Measurements from ENCODE around the gene PPFIA3. TPM values are rescaled to one million over a fixed set of nuclear protein-coding genes. Genes with fewer than 3 reads are reported as not detected.
"Not testable (repeated sequence)": the region's sequence is repeated elsewhere in the genome, so short reads cannot be mapped to it uniquely, and the experiment has no call there.

Gene PPFIA3
- total RNA-seq, 1 experiment from 2014 or later = 4.5 TPM

GRCh38 chr19:49167857-49168409 is 48.6 kb downstream of the PPFIA3 start:
- no peak for DNase-seq (ENCODE audit: extremely low read depth, low read depth)

DNA sequence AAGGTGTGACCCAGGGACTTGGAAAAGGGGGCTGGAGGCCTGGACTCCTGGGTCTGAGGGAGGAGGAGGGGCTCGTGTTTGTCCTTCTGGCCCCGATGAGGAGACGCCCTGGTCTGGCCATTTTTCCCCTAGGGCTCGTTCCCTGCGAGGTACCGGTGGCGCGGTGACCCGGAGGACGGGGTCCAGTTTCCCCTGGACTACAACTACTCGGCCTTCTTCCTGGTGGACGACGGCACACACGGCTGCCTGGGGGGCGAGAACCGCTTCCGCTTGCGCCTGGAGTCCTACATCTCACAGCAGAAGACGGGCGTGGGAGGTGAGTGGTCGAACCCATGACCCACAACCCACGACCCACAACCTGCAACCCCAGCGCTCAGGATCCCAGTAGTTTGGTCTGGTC is 49.1 kb downstream of the PPFIA3 start:
- no peak for DNase-seq (ENCODE audit: extremely low read depth, low read depth)

DNA sequence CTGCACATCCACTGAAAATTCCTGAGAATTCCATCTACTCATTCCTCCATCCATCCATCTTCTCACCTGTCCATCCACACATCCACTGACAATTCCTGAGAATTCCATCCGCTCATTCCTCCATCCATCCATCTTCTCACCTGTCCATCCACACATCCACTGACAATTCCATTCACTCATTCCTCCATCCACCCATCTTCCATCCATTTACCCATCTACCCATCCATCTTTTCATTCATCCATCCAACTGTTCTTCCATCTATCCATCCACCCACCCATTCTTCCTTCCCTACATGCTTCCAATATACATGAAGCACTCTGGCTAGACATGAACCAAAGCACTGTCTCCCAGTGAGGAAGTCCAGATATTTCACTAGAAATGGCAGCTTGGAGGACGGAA is 53.9 kb downstream of the PPFIA3 start:
- no peak for DNase-seq (ENCODE audit: extremely low read depth, low read depth)

- no peak for DNase-seq (ENCODE audit: extremely low read depth, low read depth)
Measured at GRCh38 chr19:49180659-49181058, 61.3 kb downstream of the PPFIA3 start.

DNA sequence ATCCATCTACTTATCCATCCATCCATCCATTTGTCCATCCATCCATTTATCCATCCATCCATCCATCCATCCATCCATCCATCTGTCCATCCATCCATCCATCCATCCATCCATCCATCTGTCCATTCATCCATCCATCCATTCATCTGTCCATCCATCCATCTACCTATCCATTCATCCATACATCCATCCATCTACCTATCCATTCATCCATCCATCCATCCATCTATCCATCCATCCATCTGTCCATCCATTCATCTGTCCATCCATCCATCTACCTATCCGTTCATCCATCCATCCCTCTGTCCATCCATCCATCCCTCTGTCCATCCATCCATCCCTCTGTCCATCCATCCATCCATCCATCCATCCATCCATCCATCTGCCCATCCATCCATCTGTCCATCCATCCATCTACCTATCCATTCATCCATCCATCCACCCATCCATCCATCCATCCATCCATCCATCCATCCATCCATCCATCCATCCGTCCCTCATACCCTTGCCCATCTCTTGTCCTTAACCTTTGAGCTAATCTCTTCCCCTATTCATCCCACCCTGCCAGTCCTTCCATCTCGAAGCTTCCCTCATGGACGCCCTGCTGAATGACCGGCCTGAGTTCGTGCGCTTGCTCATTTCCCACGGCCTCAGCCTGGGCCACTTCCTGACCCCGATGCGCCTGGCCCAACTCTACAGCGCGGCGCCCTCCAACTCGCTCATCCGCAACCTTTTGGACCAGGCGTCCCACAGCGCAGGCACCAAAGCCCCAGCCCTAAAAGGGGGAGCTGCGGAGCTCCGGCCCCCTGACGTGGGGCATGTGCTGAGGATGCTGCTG is 62.9 kb downstream of the PPFIA3 start:
- not testable (repeated sequence) for DNase-seq (ENCODE audit: extremely low read depth, low read depth)

GRCh38 chr19:49182848-49183375 is 63.6 kb downstream of the PPFIA3 start:
- no peak for DNase-seq (ENCODE audit: extremely low read depth, low read depth)

DNA sequence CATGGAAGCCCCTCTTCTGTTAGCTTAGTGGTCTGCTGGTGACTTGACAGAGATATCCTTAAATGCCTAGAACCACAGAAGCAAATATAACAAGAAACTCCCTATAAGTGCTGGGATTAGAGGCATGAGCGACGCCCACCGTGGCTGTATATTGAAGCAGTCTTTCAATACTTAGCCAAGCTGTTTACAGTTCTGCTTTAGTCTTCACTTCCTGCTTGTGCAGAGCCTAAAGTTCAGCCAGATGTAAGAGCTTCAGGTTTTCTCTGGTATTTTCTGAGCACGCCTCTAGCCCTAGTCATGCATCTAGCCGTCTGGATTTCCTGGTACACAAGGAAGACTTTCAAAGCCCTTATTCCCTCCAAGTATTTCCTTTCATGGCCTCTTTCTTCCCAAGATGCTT is 66.8 kb downstream of the PPFIA3 start:
- no peak for DNase-seq (ENCODE audit: extremely low read depth, low read depth)

- no peak for DNase-seq (ENCODE audit: extremely low read depth, low read depth)
Measured at GRCh38 chr19:49188626-49189200, 69.4 kb downstream of the PPFIA3 start.

GRCh38 chr19:49189259-49189658 is 69.9 kb downstream of the PPFIA3 start:
- DNase-seq (ENCODE audit: extremely low read depth, low read depth) = no peak

DNA sequence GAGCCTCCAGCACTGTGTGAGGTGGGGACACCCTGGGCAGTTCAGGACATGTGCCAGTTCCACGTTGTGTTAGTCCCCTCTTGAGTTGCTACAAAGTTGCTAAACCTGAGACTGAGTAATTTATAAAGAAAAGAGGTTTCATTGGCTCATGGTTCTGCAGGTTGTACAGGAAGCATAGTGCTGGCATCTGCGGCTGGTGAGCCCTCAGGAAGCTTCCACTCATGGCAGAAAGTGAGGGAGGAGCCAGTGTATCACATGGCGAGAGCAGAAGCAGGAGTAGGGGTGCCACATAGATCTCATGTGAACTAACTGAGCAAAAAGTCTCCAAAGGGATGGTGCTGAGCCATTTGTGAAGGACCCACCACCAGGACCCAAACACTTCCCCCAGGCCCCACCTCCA is 71.4 kb downstream of the PPFIA3 start:
- DNase-seq (ENCODE audit: extremely low read depth, low read depth) = no peak

GRCh38 chr19:49193822-49194394 is 74.6 kb downstream of the PPFIA3 start:
- no peak for DNase-seq (ENCODE audit: extremely low read depth, low read depth)

- no peak for DNase-seq (ENCODE audit: extremely low read depth, low read depth)
Measured at GRCh38 chr19:49194408-49194807, 75.1 kb downstream of the PPFIA3 start.

- DNase-seq (ENCODE audit: extremely low read depth, low read depth) = no peak
Measured at GRCh38 chr19:49196527-49197240, 77.3 kb downstream of the PPFIA3 start.

GRCh38 chr19:49200238-49200862 is 81.0 kb downstream of the PPFIA3 start:
- DNase-seq (ENCODE audit: extremely low read depth, low read depth) = no peak

Small RNA genes lying within 50 kb of the gene (small RNA-seq; reads per million reads assigned to genes)
- gene RN7SL708P = 0 reads per million in 2 experiments

Other genes with a start within 250 kb of the PPFIA3 start
- 83.3 and 85.6 TPM in 2 replicates for gene PPP1R15A, start 247.1 kb upstream of the PPFIA3 start, total RNA-seq (2014; rRNA removed; shearing (Covaris generic))
- not detected in 2 replicates for gene TULP2, start 220.8 kb upstream of the PPFIA3 start, total RNA-seq (2014; rRNA removed; shearing (Covaris generic))
- 87.9 and 97.4 TPM in 2 replicates for gene NUCB1, start 219.2 kb upstream of the PPFIA3 start, total RNA-seq (2014; rRNA removed; shearing (Covaris generic))
- gene DHDH, start 185.8 kb upstream of the PPFIA3 start, total RNA-seq (2014; rRNA removed; shearing (Covaris generic)) = 0.55 TPM in 1 of 2 replicates, not detected in the other
- 93.6 and 95.9 TPM in 2 replicates for gene BAX, start 164.7 kb upstream of the PPFIA3 start, total RNA-seq (2014; rRNA removed; shearing (Covaris generic))
- gene FTL, start 154.2 kb upstream of the PPFIA3 start, total RNA-seq (2014; rRNA removed; shearing (Covaris generic)) = 10,502 and 11,625 TPM in 2 replicates
- gene GYS1, start 126.2 kb upstream of the PPFIA3 start, total RNA-seq (2014; rRNA removed; shearing (Covaris generic)) = 17.5 and 19.8 TPM in 2 replicates
- gene RUVBL2, start 125.7 kb upstream of the PPFIA3 start, total RNA-seq (2014; rRNA removed; shearing (Covaris generic)) = 165 and 179 TPM in 2 replicates
- not detected in 2 replicates for gene LHB, start 102.5 kb upstream of the PPFIA3 start, total RNA-seq (2014; rRNA removed; shearing (Covaris generic))
- not detected in 2 replicates for gene CGB3, start 95.2 kb upstream of the PPFIA3 start, total RNA-seq (2014; rRNA removed; shearing (Covaris generic))
- not detected in 2 replicates for gene CGB2, start 87.7 kb upstream of the PPFIA3 start, total RNA-seq (2014; rRNA removed; shearing (Covaris generic))
- not detected in 2 replicates for gene CGB1, start 82.6 kb upstream of the PPFIA3 start, total RNA-seq (2014; rRNA removed; shearing (Covaris generic))
- not detected in 2 replicates for gene CGB5, start 75.7 kb upstream of the PPFIA3 start, total RNA-seq (2014; rRNA removed; shearing (Covaris generic))
- gene CGB8, start 70.4 kb upstream of the PPFIA3 start, total RNA-seq (2014; rRNA removed; shearing (Covaris generic)) = not detected in 2 replicates
- not detected in 2 replicates for gene CGB7, start 61.8 kb upstream of the PPFIA3 start, total RNA-seq (2014; rRNA removed; shearing (Covaris generic))
- not detected in 2 replicates for gene NTF4, start 54.7 kb upstream of the PPFIA3 start, total RNA-seq (2014; rRNA removed; shearing (Covaris generic))
- gene KCNA7, start 46.8 kb upstream of the PPFIA3 start, total RNA-seq (2014; rRNA removed; shearing (Covaris generic)) = not detected in 2 replicates
- gene SNRNP70, start 34.1 kb upstream of the PPFIA3 start, total RNA-seq (2014; rRNA removed; shearing (Covaris generic)) = 113 and 137 TPM in 2 replicates
- gene LIN7B, start 5.2 kb upstream of the PPFIA3 start, total RNA-seq (2014; rRNA removed; shearing (Covaris generic)) = 1.8 and 3.2 TPM in 2 replicates
- gene C19orf73, start 401 bp upstream of the PPFIA3 start, total RNA-seq (2014; rRNA removed; shearing (Covaris generic)) = 0.59 and 2.3 TPM in 2 replicates
- not detected in 2 replicates for gene HRC, start 35.9 kb downstream of the PPFIA3 start, total RNA-seq (2014; rRNA removed; shearing (Covaris generic))
- 2.8 and 3.9 TPM in 2 replicates for gene TRPM4, start 38.2 kb downstream of the PPFIA3 start, total RNA-seq (2014; rRNA removed; shearing (Covaris generic))
- gene SLC6A16, start 205.6 kb downstream of the PPFIA3 start, total RNA-seq (2014; rRNA removed; shearing (Covaris generic)) = 0.30 and 0.43 TPM in 2 replicates
- gene CD37, start 215.9 kb downstream of the PPFIA3 start, total RNA-seq (2014; rRNA removed; shearing (Covaris generic)) = not detected in 2 replicates
- gene TEAD2, start 242.9 kb downstream of the PPFIA3 start, total RNA-seq (2014; rRNA removed; shearing (Covaris generic)) = 13.7 and 13.8 TPM in 2 replicates
- not detected in 2 replicates for gene DKKL1, start 244.3 kb downstream of the PPFIA3 start, total RNA-seq (2014; rRNA removed; shearing (Covaris generic))